GM12865 (cell line): ENCODE results near the gene MBNL1.

Experiments used
- DNase-seq: peaks from one replicate; pipeline ENCODE4 v3.0.0; 2010; ENCODE audit warnings: low read depth
- H3K4me3 ChIP-seq: 2 replicates; pipeline ENCODE4 v1.5.1; 2011; ENCODE audit warnings: mild to moderate bottlenecking, low read depth, low read length, control low read depth
- CTCF ChIP-seq: IDR thresholded peaks from 2 replicates; pipeline ENCODE4 v1.5.1; 2011; ENCODE audit warnings: low read length, control low read depth, low read depth, inconsistent platforms; ENCODE audit not compliant: insufficient read depth; ENCODE audit errors: missing control alignments

Gene MBNL1

DNA sequence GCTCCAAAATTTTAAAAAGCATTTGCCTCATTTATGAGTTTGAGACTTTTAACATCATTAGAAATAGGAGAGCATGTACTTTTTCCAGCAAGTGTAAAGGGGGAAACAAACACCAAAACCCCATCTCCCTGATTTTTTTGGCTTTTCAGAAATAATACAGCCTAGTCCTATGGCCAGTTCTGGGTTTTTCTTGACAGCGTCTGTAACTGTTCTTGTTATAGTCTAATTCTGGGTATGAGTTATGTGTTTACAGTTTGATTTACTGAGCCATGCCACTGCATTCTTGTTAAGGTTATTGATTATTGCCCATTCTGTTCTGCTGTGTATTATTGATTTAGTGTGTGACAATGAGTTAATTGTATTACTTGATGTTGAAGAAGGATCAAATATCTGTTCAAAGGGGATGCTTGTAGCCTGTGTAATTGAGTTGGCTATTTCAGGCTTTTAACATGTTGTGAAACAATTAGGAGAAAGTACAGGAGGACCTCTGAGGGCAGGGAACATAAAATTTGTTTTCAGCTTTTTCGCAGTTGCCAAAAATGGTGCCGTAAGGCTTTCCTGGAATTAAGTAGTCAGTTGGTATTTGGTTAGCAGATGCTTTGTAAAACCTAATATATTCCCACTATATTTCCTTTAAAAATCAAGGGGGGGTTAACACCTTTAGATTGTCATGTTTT is 46.1 kb downstream of the MBNL1 start:
- no peak overlapping the region for H3K4me3 ChIP-seq
- no peak for TF ChIP-seq CTCF
- no peak for DNase-seq

- TF ChIP-seq CTCF, result no peak
- DNase-seq, result no peak
- no peak overlapping the region for H3K4me3 ChIP-seq
These were observed 46.9 kb downstream of the MBNL1 start for GRCh38 chr3:152315623-152316022.

- H3K4me3 ChIP-seq, result no peak overlapping the region
- DNase-seq, result no peak
- no peak for TF ChIP-seq CTCF
These were observed 47.6 kb downstream of the MBNL1 start for GRCh38 chr3:152316318-152316717.

DNA sequence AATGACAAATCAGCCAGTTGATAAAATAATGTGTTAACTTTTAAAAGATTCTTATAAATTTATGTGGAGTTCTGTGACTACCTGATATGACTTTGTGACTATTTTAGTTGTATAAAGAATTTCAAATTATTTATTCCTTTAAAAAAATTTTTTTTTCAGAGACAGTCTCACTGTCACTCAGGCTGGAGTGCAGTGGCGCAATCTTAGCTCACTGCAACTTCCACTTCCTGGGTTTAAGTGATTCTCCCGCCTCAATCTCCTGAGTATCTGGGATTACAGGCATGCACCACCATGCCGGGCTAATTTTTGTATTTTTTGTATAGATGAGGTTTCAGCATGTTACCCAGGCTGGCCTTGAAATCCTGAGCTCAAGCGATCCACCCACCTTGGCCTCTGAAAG is 48.5 kb downstream of the MBNL1 start:
- DNase-seq, result no peak
- TF ChIP-seq CTCF, result no peak

GRCh38 chr3:152317956-152318355 is 49.2 kb downstream of the MBNL1 start:
- no peak for DNase-seq
- TF ChIP-seq CTCF, result no peak
- H3K4me3 ChIP-seq, result no peak overlapping the region

More for the DNA sequence above, 48.5 kb downstream of the MBNL1 start:
- no peak overlapping the region for H3K4me3 ChIP-seq

- DNase-seq, result no peak
- H3K4me3 ChIP-seq, result no peak overlapping the region
- no peak for TF ChIP-seq CTCF
These were observed 49.8 kb downstream of the MBNL1 start for GRCh38 chr3:152318512-152318911.

GRCh38 chr3:152319256-152319655 is 50.5 kb downstream of the MBNL1 start:
- TF ChIP-seq CTCF, result no peak

More at GRCh38 chr3:152319256-152319655, 50.5 kb downstream of the MBNL1 start:
- DNase-seq, result no peak
- H3K4me3 ChIP-seq, result no peak overlapping the region
